ENCODE measurements around the gene CHIC1.
A peak's percentile ranks its signal among the peaks of the same experiment; 100 is the strongest.

GRCh38 chrX:73562984-73563737 is at the start of gene CHIC1:
- TF ChIP-seq ZNF274 (IDR thresholded peaks at IDR 0.05; ENCODE audit: insufficient read depth, insufficient read length), result no peak
- peak; percentile 90 for TF ChIP-seq POLR2A (IDR thresholded peaks at IDR 0.05; ENCODE audit: low read depth, low read length)
- TF ChIP-seq CTCF (IDR thresholded peaks at IDR 0.05 in 2 of 3, conservative IDR thresholded peaks at IDR 0.05 in 1 of 3; ENCODE audit: control insufficient read depth in 2 of 3, extremely low read depth in 1 of 3, insufficient read depth in 1 of 3, low read depth in 3 of 3, low read length in 3 of 3), result no peak

Data from GM12878 (cell line).